HFF-Myc (cell line): ENCODE results near the gene CATSPER3.

Experiments
- DNase-seq: peaks from one replicate; pipeline ENCODE4 v3.0.0-alpha.2; 2011; ENCODE audit warnings: low read depth; ENCODE audit errors: extremely low read depth
- H3K4me3 ChIP-seq: replicated peaks from 2 replicates; pipeline ENCODE4 v1.5.1; 2011; ENCODE audit warnings: low read depth, mild to moderate bottlenecking, control low read depth, low read length
- CTCF ChIP-seq: IDR thresholded peaks from 2 replicates; pipeline ENCODE4 v1.5.1; 2012; ENCODE audit warnings: mild to moderate bottlenecking, low read depth, low read length, control low read depth; ENCODE audit errors: missing control alignments

Gene CATSPER3

GRCh38 chr5:135036405-135036804, 68.7 kb downstream of the CATSPER3 start:
- TF ChIP-seq CTCF = no peak
- H3K4me3 ChIP-seq = no peak overlapping the region
- no peak for DNase-seq

GRCh38 chr5:135037519-135038204, 70.0 kb downstream of the CATSPER3 start:
- no peak for TF ChIP-seq CTCF
- no peak for DNase-seq
- H3K4me3 ChIP-seq = no peak overlapping the region

- TF ChIP-seq CTCF = no peak
- no peak overlapping the region for H3K4me3 ChIP-seq
- no peak for DNase-seq
Measured at GRCh38 chr5:135038205-135038812, 70.6 kb downstream of the CATSPER3 start.

GRCh38 chr5:135038813-135039270, 71.1 kb downstream of the CATSPER3 start:
- DNase-seq = no peak
- TF ChIP-seq CTCF = no peak
- H3K4me3 ChIP-seq = peak overlapping the region; percentile 10; the same call in 1 of the 2 replicates

- H3K4me3 ChIP-seq = peak overlapping the region; percentile 10; the same call in 1 of the 2 replicates
- no peak for TF ChIP-seq CTCF
- no peak for DNase-seq
Measured at GRCh38 chr5:135039271-135040033, 71.7 kb downstream of the CATSPER3 start.

GRCh38 chr5:135040034-135040332, 72.3 kb downstream of the CATSPER3 start:
- TF ChIP-seq CTCF = no peak
- H3K4me3 ChIP-seq = no peak overlapping the region
- DNase-seq = no peak
